Uterus (tissue), 2 donors: Measurements from ENCODE around the gene STAB1.

Experiments
- CTCF ChIP-seq, 4 experiments: fragments of 200-600 bp in 2 of 4; fragments of 450-650 bp in 2 of 4; sonication (generic) in 2 of 4; IDR thresholded peaks; one replicate each; pipeline ENCODE4 v1.5.1; 2016 to 2019; ENCODE audit warnings: antibody characterized with exemption in 4 of 4, mild to moderate bottlenecking in 2 of 4, moderate library complexity in 1 of 4
- POLR2A ChIP-seq, 2 donors: fragments of 450-650 bp; IDR thresholded peaks; one replicate each; pipeline ENCODE4 v1.6.1; 2016; ENCODE audit warnings: antibody characterized with exemption in 2 of 2, mild to moderate bottlenecking in 1 of 2, moderate library complexity in 1 of 2

- TF ChIP-seq CTCF (IDR thresholded peaks at IDR 0.05) (no peak), POLR2A (IDR thresholded peaks at IDR 0.05) (no peak)
These were observed 12.2 kb downstream of the STAB1 start for GRCh38 chr3:52507359-52507758.
